Caco-2 (cell line): ENCODE data around the gene PIK3C3. TPM values are rescaled to one million over a fixed set of nuclear protein-coding genes. Genes with fewer than 3 reads are reported as not detected.

ENCODE experiments used
- BruUV-seq: library from RNA; stranded (reverse); fragments of 400-500 nt; replicated peaks from 2 replicates; lab custom pipeline; 2021; lab: Mats Ljungman, UMichigan
- CTCF ChIA-PET: fragments of 300-600 bp; sonication (Branson Sonifier 250); formaldehyde crosslinking; loops from one replicate; lab custom pipeline; 2022; ENCODE audit warnings: antibody characterized with exemption; lab: Charles Lee
- POLR2A ChIA-PET: fragments of 300-600 bp; sonication (Branson Sonifier 250); formaldehyde crosslinking; loops from one replicate; lab custom pipeline; 2022; ENCODE audit warnings: antibody characterized with exemption; lab: Charles Lee
- DNase-seq, 2 experiments: peaks; one replicate each; pipeline versions ENCODE4 v3.0.0 to v3.0.0-alpha.2; 2020 to 2022
- H3K27me3 ChIP-seq: replicated peaks from 2 replicates; pipeline ENCODE4 v1.6.0; 2011; ENCODE audit warnings: low read length; ENCODE audit not compliant: control insufficient read depth, insufficient read depth
- H3K36me3 ChIP-seq: 2 replicates; pipeline ENCODE4 v1.5.1; 2011; ENCODE audit warnings: low read length; ENCODE audit not compliant: control insufficient read depth, insufficient read depth
- H3K4me1 ChIP-seq: fragments of 250-450 bp; sonication (Bioruptor Pico); 2 replicates; pipeline ENCODE4 v1.5.1; 2020; ENCODE audit warnings: mild to moderate bottlenecking
- H3K4me3 ChIP-seq: 2 replicates; pipeline ENCODE4 v1.5.1; 2011; ENCODE audit warnings: low read depth, mild to moderate bottlenecking, control low read depth, low read length
- H3K9me3 ChIP-seq: fragments of 250-450 bp; sonication (Bioruptor Pico); 2 replicates; pipeline ENCODE4 v1.5.1; 2020; ENCODE audit warnings: mild to moderate bottlenecking, moderate library complexity
- H3K27ac Mint-ChIP-seq: one replicate; pipeline ENCODE4 v1.8.0; 2022; ENCODE audit warnings: mixed read lengths; ENCODE audit not compliant: unreplicated experiment
- H3K27me3 Mint-ChIP-seq: one replicate; pipeline ENCODE4 v1.8.0; 2022; ENCODE audit warnings: mixed read lengths; ENCODE audit not compliant: insufficient read depth, unreplicated experiment
- H3K36me3 Mint-ChIP-seq: one replicate; pipeline ENCODE4 v1.8.0; 2022; ENCODE audit warnings: mild to moderate bottlenecking, mixed read lengths; ENCODE audit not compliant: insufficient read depth, unreplicated experiment
- H3K4me1 Mint-ChIP-seq: one replicate; pipeline ENCODE4 v1.8.0; 2022; ENCODE audit warnings: low read depth, mixed read lengths; ENCODE audit not compliant: unreplicated experiment
- H3K4me3 Mint-ChIP-seq: one replicate; pipeline ENCODE4 v1.8.0; 2022; ENCODE audit warnings: mild to moderate bottlenecking, moderate library complexity, mixed read lengths; ENCODE audit not compliant: unreplicated experiment
- H3K9me3 Mint-ChIP-seq: one replicate; pipeline ENCODE4 v1.8.0; 2022; ENCODE audit warnings: mixed read lengths; ENCODE audit not compliant: unreplicated experiment
- CTCF ChIP-seq, 2 experiments: fragments of 200-600 bp in 1 of 2; IDR thresholded peaks; 1 replicate in 1 of 2; 2 replicates in 1 of 2; pipeline versions ENCODE4 v1.5.1 to v1.8.0; 2011 to 2022; ENCODE audit warnings: antibody characterized with exemption in 1 of 2, control low read depth in 1 of 2, inconsistent platforms in 1 of 2, low read depth in 1 of 2, low read length in 1 of 2, mild to moderate bottlenecking in 1 of 2, moderate library complexity in 1 of 2; ENCODE audit not compliant: insufficient read depth in 1 of 2, severe bottlenecking in 1 of 2, unreplicated experiment in 1 of 2
- intact Hi-C: fragments of 100-400 bp; cut with micrococcal nuclease; formaldehyde crosslinking; loops from one replicate; pipeline ENCODE4 v1.10.0; 2022; ENCODE audit not compliant: unreplicated experiment
- total RNA-seq: library from RNA; stranded (reverse); gene quantifications from 2 replicates; pipeline ENCODE4 v1.2.3, GENCODE V29; 2022

Gene PIK3C3
- total RNA-seq, 1 experiment from 2014 or later, result 19.7 TPM

- Histone ChIP-seq H3K27me3 (no peaks in the 10 kb centered on the region), H3K4me3 (no peak overlapping the region), H3K9me3 (no peaks in the 10 kb centered on the region), H3K4me1 (no peaks in the 10 kb centered on the region), H3K36me3 (no peaks in the 10 kb centered on the region)
- intact Hi-C loops, result no loop called here
- no TSS peak for BruUV-seq
- Mint-ChIP-seq H3K27me3 (no peaks in the 10 kb centered on the region), H3K36me3 (no peaks in the 10 kb centered on the region), H3K27ac (no peak overlapping the region), H3K4me3 (no peak overlapping the region), H3K9me3 (no peaks in the 10 kb centered on the region), H3K4me1 (no peaks in the 10 kb centered on the region)
- DNase-seq, result peak in 1 of 2 experiments; percentile 0
- ChIA-PET POLR2A (no interaction called here), CTCF (no interaction called here)
- TF ChIP-seq CTCF (IDR thresholded peaks at IDR 0.05; ENCODE audit: insufficient read depth in 1 of 2, low read depth in 1 of 2, low read length in 1 of 2, severe bottlenecking in 1 of 2, unreplicated experiment in 1 of 2), result no peak
These were observed 131.3 kb downstream of the PIK3C3 start for GRCh38 chr18:42086288-42086687.

GRCh38 chr18:42087235-42087634 is 132.2 kb downstream of the PIK3C3 start:
- no peak overlapping the region for H3K4me3 ChIP-seq
- TF ChIP-seq CTCF (IDR thresholded peaks at IDR 0.05; ENCODE audit: insufficient read depth in 1 of 2, low read depth in 1 of 2, low read length in 1 of 2, severe bottlenecking in 1 of 2, unreplicated experiment in 1 of 2), result no peak
- BruUV-seq, result no TSS peak
- H3K27ac Mint-ChIP-seq, result no peak overlapping the region
- intact Hi-C loops, result no loop called here
- H3K27me3 Mint-ChIP-seq, result no peaks in the 10 kb centered on the region
- no peaks in the 10 kb centered on the region for H3K27me3 ChIP-seq
- no peaks in the 10 kb centered on the region for H3K4me1 Mint-ChIP-seq
- no peaks in the 10 kb centered on the region for H3K4me1 ChIP-seq
- ChIA-PET CTCF (no interaction called here), POLR2A (no interaction called here)
- DNase-seq, result no peak
- no peaks in the 10 kb centered on the region for H3K9me3 ChIP-seq
- H3K9me3 Mint-ChIP-seq, result no peaks in the 10 kb centered on the region
- H3K36me3 Mint-ChIP-seq, result no peaks in the 10 kb centered on the region
- H3K36me3 ChIP-seq, result no peaks in the 10 kb centered on the region
- no peak overlapping the region for H3K4me3 Mint-ChIP-seq

GRCh38 chr18:42087876-42088275 is 132.8 kb downstream of the PIK3C3 start:
- TF ChIP-seq CTCF (IDR thresholded peaks at IDR 0.05; ENCODE audit: insufficient read depth in 1 of 2, low read depth in 1 of 2, low read length in 1 of 2, severe bottlenecking in 1 of 2, unreplicated experiment in 1 of 2), result no peak

More at GRCh38 chr18:42087876-42088275, 132.8 kb downstream of the PIK3C3 start:
- H3K36me3 ChIP-seq, result no peaks in the 10 kb centered on the region
- Mint-ChIP-seq H3K27me3 (no peaks in the 10 kb centered on the region), H3K27ac (no peak overlapping the region), H3K36me3 (no peaks in the 10 kb centered on the region), H3K9me3 (no peaks in the 10 kb centered on the region), H3K4me1 (no peaks in the 10 kb centered on the region), H3K4me3 (no peak overlapping the region)
- no TSS peak for BruUV-seq
- H3K4me1 ChIP-seq, result no peaks in the 10 kb centered on the region
- intact Hi-C loops, result no loop called here
- CTCF ChIA-PET, result no interaction called here
- no peaks in the 10 kb centered on the region for H3K9me3 ChIP-seq
- POLR2A ChIA-PET, result no interaction called here
- no peak for DNase-seq
- no peaks in the 10 kb centered on the region for H3K27me3 ChIP-seq
- no peak overlapping the region for H3K4me3 ChIP-seq
